ENCODE measurements around the gene PRAC2. TPM values are rescaled to one million over a fixed set of nuclear protein-coding genes. Genes with fewer than 3 reads are reported as not detected.

PRAC2 gene
- total RNA-seq, 1 experiment from 2014 or later = not detected

DNA sequence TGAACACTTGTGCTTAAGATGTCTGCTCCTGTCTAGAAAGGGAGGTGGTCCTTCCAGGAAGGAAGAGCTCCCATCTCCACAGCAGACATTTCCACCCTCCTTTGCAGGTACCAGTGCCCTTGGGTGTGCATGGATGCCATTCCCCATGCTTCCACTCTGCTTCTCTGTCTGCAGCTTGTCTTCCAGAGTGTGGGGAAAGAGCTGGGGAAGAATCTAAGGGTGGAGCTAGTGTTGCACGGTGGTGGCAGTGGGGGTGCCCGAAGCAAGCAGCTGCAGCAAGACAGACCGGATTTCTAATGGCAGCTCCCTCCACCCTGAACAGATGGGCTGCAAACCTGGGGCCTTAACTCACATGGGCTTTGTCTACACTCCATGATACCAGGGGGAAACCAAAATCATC, 28.2 kb downstream of the PRAC2 start (continued):
- TF ChIP-seq, protein P1, sequence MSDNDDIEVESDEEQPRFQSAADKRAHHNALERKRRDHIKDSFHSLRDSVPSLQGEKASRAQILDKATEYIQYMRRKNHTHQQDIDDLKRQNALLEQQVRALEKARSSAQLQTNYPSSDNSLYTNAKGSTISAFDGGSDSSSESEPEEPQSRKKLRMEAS (IDR thresholded peaks at IDR 0.05) = no peak
- TF ChIP-seq POLR2AphosphoS5 (IDR thresholded peaks at IDR 0.05; ENCODE audit: low read depth, low read length) (no peak), FOSL1 (IDR thresholded peaks at IDR 0.05; ENCODE audit: low read depth) (no peak), EZH2phosphoT487 (IDR thresholded peaks at IDR 0.05; ENCODE audit: borderline replicate concordance) (no peak), CEBPB (IDR thresholded peaks at IDR 0.05; ENCODE audit: low read depth) (no peak), TCF7L2 (IDR thresholded peaks at IDR 0.05; ENCODE audit: borderline replicate concordance, extremely low read depth, insufficient read depth, insufficient read length) (no peak), ELF1 (IDR thresholded peaks at IDR 0.05; ENCODE audit: borderline replicate concordance, low read depth) (no peak)
- TF ChIP-seq, protein P2, sequence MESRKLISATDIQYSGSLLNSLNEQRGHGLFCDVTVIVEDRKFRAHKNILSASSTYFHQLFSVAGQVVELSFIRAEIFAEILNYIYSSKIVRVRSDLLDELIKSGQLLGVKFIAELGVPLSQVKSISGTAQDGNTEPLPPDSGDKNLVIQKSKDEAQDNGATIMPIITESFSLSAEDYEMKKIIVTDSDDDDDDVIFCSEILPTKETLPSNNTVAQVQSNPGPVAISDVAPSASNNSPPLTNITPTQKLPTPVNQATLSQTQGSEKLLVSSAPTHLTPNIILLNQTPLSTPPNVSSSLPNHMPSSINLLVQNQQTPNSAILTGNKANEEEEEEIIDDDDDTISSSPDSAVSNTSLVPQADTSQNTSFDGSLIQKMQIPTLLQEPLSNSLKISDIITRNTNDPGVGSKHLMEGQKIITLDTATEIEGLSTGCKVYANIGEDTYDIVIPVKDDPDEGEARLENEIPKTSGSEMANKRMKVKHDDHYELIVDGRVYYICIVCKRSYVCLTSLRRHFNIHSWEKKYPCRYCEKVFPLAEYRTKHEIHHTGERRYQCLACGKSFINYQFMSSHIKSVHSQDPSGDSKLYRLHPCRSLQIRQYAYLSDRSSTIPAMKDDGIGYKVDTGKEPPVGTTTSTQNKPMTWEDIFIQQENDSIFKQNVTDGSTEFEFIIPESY (IDR thresholded peaks at IDR 0.05; ENCODE audit: extremely low read depth, insufficient replicate concordance, low read length) = no peak

DNA sequence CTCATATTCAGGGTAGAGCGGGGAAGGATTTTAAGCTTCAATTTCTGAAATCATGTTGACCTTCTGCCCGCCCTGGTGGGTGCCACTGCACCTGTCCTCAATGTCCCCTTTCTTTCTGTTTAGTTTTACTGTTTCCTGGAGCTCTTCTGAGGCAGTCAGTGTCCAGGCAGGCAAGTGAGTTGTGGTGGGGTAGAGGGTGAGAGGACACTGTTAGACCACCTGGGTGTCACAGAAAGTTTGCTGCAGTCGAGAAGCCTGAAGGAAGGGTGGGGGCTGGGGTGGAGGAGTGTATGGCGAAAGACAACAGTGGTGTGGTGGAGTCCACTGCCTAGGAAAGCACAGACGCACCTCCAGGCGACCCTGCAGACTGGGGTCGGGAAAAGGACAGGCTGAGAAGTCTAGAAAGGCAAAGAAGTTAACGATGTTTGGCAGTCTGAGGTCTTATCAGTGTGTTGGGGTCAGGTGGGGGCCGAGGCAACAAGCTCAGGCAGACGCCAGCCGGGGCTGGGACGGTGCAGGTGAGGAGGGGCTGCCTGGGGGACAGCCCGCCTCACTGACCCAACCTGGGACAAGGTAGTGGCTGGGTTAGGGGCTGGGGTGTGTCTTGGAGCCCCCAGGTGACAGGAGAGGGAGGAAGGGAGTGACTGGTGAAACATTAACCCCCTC, 28.9 kb downstream of the PRAC2 start:
- H3K4me1 ChIP-seq (ENCODE audit: control insufficient read depth in 1 of 2, insufficient read depth in 2 of 2, low read length in 2 of 2) = peaks cover 0 to 7% of the 10 kb centered on the region in 2 experiments; a peak in 1 of 4 replicates
- no peaks in the 10 kb centered on the region for H3K79me2 ChIP-seq (ENCODE audit: insufficient read depth, low read length)
- POLR2A ChIA-PET = no interaction called here
- intact Hi-C loops (cut with micrococcal nuclease) = no loop called here
- H3K9me2 ChIP-seq (ENCODE audit: insufficient read depth) = no peaks in the 10 kb centered on the region
- H3K9me3 ChIP-seq (ENCODE audit: control insufficient read depth in 1 of 2, insufficient read depth in 1 of 2, low read depth in 1 of 2, low read length in 2 of 2) = no peaks in the 10 kb centered on the region
- H3K9ac ChIP-seq (ENCODE audit: low read length) = no peak overlapping the region
- CTCF ChIA-PET = interaction anchor here (1.1 to 1.3 kb wide), 2 partner anchors 28 to 127 kb away, joined by 3 to 5 read pairs; no protein-coding TSS in a partner anchor
- ATAC-seq (no peak), DNase-seq (ENCODE audit: low read depth, low spot score) (no peak)
- H4K20me1 ChIP-seq (ENCODE audit: insufficient read depth) = no peaks in the 10 kb centered on the region
- RAD21 ChIA-PET (ENCODE audit: low non-redundant PET in 1 of 2, low total read pairs in 2 of 2, uncharacterized antibody in 2 of 2, unreplicated experiment in 2 of 2) = interaction anchor here in 1 of 2 experiments (1.0 kb wide), 1 partner anchor 28 kb away, joined by 3 read pairs; no protein-coding TSS in a partner anchor
- H3K27me3 ChIP-seq (ENCODE audit: insufficient read depth, low read length) = 0 out of 2 replicates have a peak, but pooled peaks cover 11% of the 10 kb centered on the region
- H2AFZ ChIP-seq (ENCODE audit: low read depth, low read length, poor library complexity, severe bottlenecking) = no peak overlapping the region
- H3K4me2 ChIP-seq (ENCODE audit: low read length) = no peak overlapping the region
- no peak overlapping the region for H3K27ac ChIP-seq (ENCODE audit: low read depth, low read length)
- no peaks in the 10 kb centered on the region for H3K36me3 ChIP-seq (ENCODE audit: control insufficient read depth in 1 of 2, insufficient read depth in 2 of 2, low read length in 2 of 2)
- no peak overlapping the region for H3K4me3 ChIP-seq (replicated peaks in 1 of 2; ENCODE audit: low read depth in 1 of 2, low read length in 2 of 2)
- BruUV-seq (replicated peaks) = no TSS peak
- TF ChIP-seq, protein P2 (IDR thresholded peaks at IDR 0.05; ENCODE audit: extremely low read depth, insufficient replicate concordance, low read length) = no peak
- TF ChIP-seq SP1 (IDR thresholded peaks at IDR 0.05; ENCODE audit: low read depth) (no peak), EZH2 (IDR thresholded peaks at IDR 0.05) (no peak), CEBPB (IDR thresholded peaks at IDR 0.05; ENCODE audit: low read depth) (no peak), SRF (IDR thresholded peaks at IDR 0.05; ENCODE audit: low read depth) (no peak)
- TF ChIP-seq, protein P3, sequence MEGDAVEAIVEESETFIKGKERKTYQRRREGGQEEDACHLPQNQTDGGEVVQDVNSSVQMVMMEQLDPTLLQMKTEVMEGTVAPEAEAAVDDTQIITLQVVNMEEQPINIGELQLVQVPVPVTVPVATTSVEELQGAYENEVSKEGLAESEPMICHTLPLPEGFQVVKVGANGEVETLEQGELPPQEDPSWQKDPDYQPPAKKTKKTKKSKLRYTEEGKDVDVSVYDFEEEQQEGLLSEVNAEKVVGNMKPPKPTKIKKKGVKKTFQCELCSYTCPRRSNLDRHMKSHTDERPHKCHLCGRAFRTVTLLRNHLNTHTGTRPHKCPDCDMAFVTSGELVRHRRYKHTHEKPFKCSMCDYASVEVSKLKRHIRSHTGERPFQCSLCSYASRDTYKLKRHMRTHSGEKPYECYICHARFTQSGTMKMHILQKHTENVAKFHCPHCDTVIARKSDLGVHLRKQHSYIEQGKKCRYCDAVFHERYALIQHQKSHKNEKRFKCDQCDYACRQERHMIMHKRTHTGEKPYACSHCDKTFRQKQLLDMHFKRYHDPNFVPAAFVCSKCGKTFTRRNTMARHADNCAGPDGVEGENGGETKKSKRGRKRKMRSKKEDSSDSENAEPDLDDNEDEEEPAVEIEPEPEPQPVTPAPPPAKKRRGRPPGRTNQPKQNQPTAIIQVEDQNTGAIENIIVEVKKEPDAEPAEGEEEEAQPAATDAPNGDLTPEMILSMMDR (IDR thresholded peaks at IDR 0.05 in 2 of 3, conservative IDR thresholded peaks at IDR 0.05 in 1 of 3; ENCODE audit: borderline replicate concordance in 1 of 3, insufficient read depth in 1 of 3, low read depth in 2 of 3, low read length in 2 of 3) = no peak
- TF ChIP-seq, protein P4, sequence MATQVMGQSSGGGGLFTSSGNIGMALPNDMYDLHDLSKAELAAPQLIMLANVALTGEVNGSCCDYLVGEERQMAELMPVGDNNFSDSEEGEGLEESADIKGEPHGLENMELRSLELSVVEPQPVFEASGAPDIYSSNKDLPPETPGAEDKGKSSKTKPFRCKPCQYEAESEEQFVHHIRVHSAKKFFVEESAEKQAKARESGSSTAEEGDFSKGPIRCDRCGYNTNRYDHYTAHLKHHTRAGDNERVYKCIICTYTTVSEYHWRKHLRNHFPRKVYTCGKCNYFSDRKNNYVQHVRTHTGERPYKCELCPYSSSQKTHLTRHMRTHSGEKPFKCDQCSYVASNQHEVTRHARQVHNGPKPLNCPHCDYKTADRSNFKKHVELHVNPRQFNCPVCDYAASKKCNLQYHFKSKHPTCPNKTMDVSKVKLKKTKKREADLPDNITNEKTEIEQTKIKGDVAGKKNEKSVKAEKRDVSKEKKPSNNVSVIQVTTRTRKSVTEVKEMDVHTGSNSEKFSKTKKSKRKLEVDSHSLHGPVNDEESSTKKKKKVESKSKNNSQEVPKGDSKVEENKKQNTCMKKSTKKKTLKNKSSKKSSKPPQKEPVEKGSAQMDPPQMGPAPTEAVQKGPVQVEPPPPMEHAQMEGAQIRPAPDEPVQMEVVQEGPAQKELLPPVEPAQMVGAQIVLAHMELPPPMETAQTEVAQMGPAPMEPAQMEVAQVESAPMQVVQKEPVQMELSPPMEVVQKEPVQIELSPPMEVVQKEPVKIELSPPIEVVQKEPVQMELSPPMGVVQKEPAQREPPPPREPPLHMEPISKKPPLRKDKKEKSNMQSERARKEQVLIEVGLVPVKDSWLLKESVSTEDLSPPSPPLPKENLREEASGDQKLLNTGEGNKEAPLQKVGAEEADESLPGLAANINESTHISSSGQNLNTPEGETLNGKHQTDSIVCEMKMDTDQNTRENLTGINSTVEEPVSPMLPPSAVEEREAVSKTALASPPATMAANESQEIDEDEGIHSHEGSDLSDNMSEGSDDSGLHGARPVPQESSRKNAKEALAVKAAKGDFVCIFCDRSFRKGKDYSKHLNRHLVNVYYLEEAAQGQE (IDR thresholded peaks at IDR 0.05; ENCODE audit: low read depth) = no peak
